ENCODE measurements around the gene CFDP1. TPM values are rescaled to one million over a fixed set of nuclear protein-coding genes. Genes with fewer than 3 reads are reported as not detected.

The CFDP1 gene
- total and polyA plus RNA-seq, 2 of the 13 experiments (the other 11 are each of a cell fraction or from before 2014, with no cell fraction given), result 78.6 to 153 TPM

- TF ChIP-seq CEBPZ (IDR thresholded peaks at IDR 0.05; ENCODE audit: low read length) (no peak), TBX2 (CRISPR knock-in tag; IDR thresholded peaks at IDR 0.05; ENCODE audit: borderline replicate concordance) (0 out of 2 replicates have a peak, but pooled peaks have one; percentile 20)
Measured at GRCh38 chr16:75307506-75307905, 125.8 kb downstream of the CFDP1 start (continued).

GRCh38 chr16:75306099-75306762, 127.1 kb downstream of the CFDP1 start:
- Histone ChIP-seq H3K4me2 (ENCODE audit: low read depth, low read length) (peak overlapping the region; percentile 96), H3K79me2 (ENCODE audit: insufficient read depth, low read length) (peaks cover 3% of the 10 kb centered on the region), H3K27me3 (ENCODE audit: control insufficient read depth in 1 of 2, insufficient read depth in 2 of 2, low read length in 2 of 2) (no peaks in the 10 kb centered on the region; a peak in 1 of 5 replicates), H3K9ac (ENCODE audit: insufficient read depth, low read depth, low read length) (peak overlapping the region; percentile 89), H3K4me1 (ENCODE audit: insufficient read depth, low read length) (peaks cover 76% of the 10 kb centered on the region), H3K36me3 (replicated peaks in 1 of 2; ENCODE audit: control insufficient read depth in 1 of 2, insufficient read depth in 2 of 2, low read length in 2 of 2) (peaks cover 6 to 28% of the 10 kb centered on the region in 2 experiments), H4K20me1 (ENCODE audit: insufficient read depth, low read length) (no peaks in the 10 kb centered on the region), H2AFZ (ENCODE audit: low read length) (no peak overlapping the region), H3K9me3 (ENCODE audit: low read length) (no peaks in the 10 kb centered on the region), H3K27ac (ENCODE audit: extremely low read length, insufficient read depth, low read length) (peak overlapping the region; percentile 99), H3K4me3 (replicated peaks in 1 of 3; ENCODE audit: insufficient read depth in 1 of 3, low read depth in 2 of 3, low read length in 3 of 3) (peak overlapping the region; percentile 46 to 62 (median 55))
- intact Hi-C loops (cut with micrococcal nuclease; ENCODE audit: unreplicated experiment), result loop anchor here (1.0 kb wide), 1 partner anchor 61 kb away; no protein-coding TSS in a partner anchor
- WGBS (ENCODE audit: low lambda C conversion rate), result under 1% methylated on average over 9 of the region's 9 CpGs
- ATAC-seq, result peak; percentile 83
- ChIA-PET POLR2A (interaction anchor here (0.8 to 10.2 kb wide), 28 partner anchors 8 to 699 kb away, joined by 3 to 312 read pairs (median 8); partner anchors contain the start of genes BCAR1, CFDP1, GLG1 and TMEM231), CTCF (ENCODE audit: low intra/inter-chr PET ratio, low total read pairs) (no interaction called here)
- FAIRE-seq, result peak; percentile 64
- in situ Hi-C loops (cut with HindIII; ENCODE audit: extremely low pct_ligation_motif_present, low pct_unique_long_range_greater_than_20kb), result loop anchor here (5.0 kb wide), 1 partner anchor 39 kb away; no protein-coding TSS in a partner anchor
- TSS peak; percentile 90 for BruUV-seq (replicated peaks)
- DNase-seq (ENCODE audit: low spot score), result peak; percentile 95
- peak; percentile 56; the same call in 1 of the 2 replicates for TF ChIP-seq ZFY (CRISPR knock-in tag; IDR thresholded peaks at IDR 0.05)
- TF ChIP-seq YEATS2 (CRISPR knock-in tag; IDR thresholded peaks at IDR 0.05; ENCODE audit: borderline replicate concordance), result peak; percentile 52; the same call in 1 of the 2 replicates
- TF ChIP-seq GFI1 (CRISPR knock-in tag; IDR thresholded peaks at IDR 0.05; ENCODE audit: borderline replicate concordance), result peak; percentile 85
- peak; percentile 69 for TF ChIP-seq ISL2 (CRISPR knock-in tag; IDR thresholded peaks at IDR 0.05)
- TF ChIP-seq SOX13 (IDR thresholded peaks at IDR 0.05), result peak; percentile 95
- peak in 1 of 2 experiments; percentile 98; a peak in 2 of 4 replicates for TF ChIP-seq SOX13 (CRISPR knock-in tag; conservative IDR thresholded peaks at IDR 0.05 in 1 of 2, IDR thresholded peaks at IDR 0.05 in 1 of 2)
- no peak for TF ChIP-seq TEF (CRISPR knock-in tag; IDR thresholded peaks at IDR 0.05)
- no peak for TF ChIP-seq ATAD3A (CRISPR knock-in tag; IDR thresholded peaks at IDR 0.05)
- no peak for TF ChIP-seq CREB1 (IDR thresholded peaks at IDR 0.05)
- TF ChIP-seq CREB1 (CRISPR knock-in tag; IDR thresholded peaks at IDR 0.05), result peak; percentile 82
- 0 out of 2 replicates have a peak, but pooled peaks have one; percentile 36 for TF ChIP-seq GMEB2 (CRISPR knock-in tag; IDR thresholded peaks at IDR 0.05; ENCODE audit: low read depth)
- TF ChIP-seq ATF4 (CRISPR knock-in tag; IDR thresholded peaks at IDR 0.05), result peak in 1 of 2 experiments; percentile 62; a peak in 1 of 4 replicates

Data from HepG2 (cell line).